SU-DHL-6 (cell line): ENCODE data around the gene CPED1.

ENCODE experiments used
- EZH2phosphoT487 ChIP-seq: fragments of 200-600 bp; sonication (generic), shearing (Covaris generic); conservative IDR thresholded peaks from 2 replicates; pipeline ENCODE4 v1.6.1; 2018; ENCODE audit warnings: mild to moderate bottlenecking, antibody characterized with exemption, low read length, moderate library complexity, mixed read lengths
- TF ChIP-seq, protein P1 (sequence below): fragments of 200-600 bp; sonication (generic); IDR thresholded peaks from one replicate; pipeline ENCODE4 v1.5.1; 2017; ENCODE audit warnings: antibody characterized with exemption, mild to moderate bottlenecking, low read length, moderate library complexity; ENCODE audit not compliant: insufficient read depth, poor library complexity, severe bottlenecking

GRCh38 chr7:121274467-121274866 lies 286.0 kb downstream of the CPED1 start:
- TF ChIP-seq, protein P1, sequence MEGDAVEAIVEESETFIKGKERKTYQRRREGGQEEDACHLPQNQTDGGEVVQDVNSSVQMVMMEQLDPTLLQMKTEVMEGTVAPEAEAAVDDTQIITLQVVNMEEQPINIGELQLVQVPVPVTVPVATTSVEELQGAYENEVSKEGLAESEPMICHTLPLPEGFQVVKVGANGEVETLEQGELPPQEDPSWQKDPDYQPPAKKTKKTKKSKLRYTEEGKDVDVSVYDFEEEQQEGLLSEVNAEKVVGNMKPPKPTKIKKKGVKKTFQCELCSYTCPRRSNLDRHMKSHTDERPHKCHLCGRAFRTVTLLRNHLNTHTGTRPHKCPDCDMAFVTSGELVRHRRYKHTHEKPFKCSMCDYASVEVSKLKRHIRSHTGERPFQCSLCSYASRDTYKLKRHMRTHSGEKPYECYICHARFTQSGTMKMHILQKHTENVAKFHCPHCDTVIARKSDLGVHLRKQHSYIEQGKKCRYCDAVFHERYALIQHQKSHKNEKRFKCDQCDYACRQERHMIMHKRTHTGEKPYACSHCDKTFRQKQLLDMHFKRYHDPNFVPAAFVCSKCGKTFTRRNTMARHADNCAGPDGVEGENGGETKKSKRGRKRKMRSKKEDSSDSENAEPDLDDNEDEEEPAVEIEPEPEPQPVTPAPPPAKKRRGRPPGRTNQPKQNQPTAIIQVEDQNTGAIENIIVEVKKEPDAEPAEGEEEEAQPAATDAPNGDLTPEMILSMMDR: no peak
- no peak for TF ChIP-seq EZH2phosphoT487
